ENCODE results near the gene SWT1. TPM values are rescaled to one million over a fixed set of nuclear protein-coding genes. Genes with fewer than 3 reads are reported as not detected.

The SWT1 gene
- total and polyA plus RNA-seq, 9 of the 15 experiments (the other 6 are each of a cell fraction or from before 2014, with no cell fraction given) = 1.5 to 3.4 (median 2.3) TPM

DNA sequence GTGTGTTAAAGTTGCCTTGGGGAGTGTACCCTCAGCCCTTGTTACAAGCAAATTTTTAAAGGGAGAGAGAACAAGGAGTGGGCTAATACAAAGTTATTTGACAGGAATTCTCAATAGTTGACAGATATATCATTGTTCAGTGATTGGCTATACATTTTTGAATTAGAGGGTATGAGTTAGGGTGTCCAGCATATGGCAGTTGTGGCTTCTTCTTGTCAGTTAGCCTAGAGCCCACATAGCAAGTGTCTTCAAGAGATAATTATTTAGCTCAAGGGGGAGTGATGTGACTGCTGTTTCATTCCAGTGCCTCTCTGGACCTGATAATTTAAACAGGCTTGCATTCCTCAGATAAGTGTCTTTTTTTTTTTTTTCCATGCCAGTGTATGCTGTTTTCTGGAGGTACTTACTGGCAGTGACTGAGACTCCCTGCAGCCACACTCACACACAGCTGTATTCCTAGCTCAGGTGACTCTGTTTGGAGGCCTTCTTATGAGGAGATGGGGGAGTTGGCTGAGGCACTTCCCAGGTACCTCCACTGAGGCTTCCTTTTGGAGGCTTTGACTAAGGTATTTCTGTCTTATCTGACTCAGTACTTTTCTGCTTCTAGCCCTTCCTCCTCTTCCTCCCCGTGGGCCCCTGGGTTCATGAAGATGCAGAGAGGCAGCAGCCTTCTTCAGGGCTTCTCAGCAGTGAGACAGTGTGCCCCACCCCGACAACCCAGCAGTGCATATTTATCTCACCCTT lies 127.7 kb downstream of the SWT1 start (continued):
- peak; percentile 34 for TF ChIP-seq TAF1 (IDR thresholded peaks at IDR 0.05; ENCODE audit: control insufficient read depth, extremely low read depth, insufficient read depth, low read length, severe bottlenecking)
- peak; percentile 96 for TF ChIP-seq CTBP1 (IDR thresholded peaks at IDR 0.05; ENCODE audit: borderline replicate concordance)
- peak; percentile 17 for TF ChIP-seq ASH1L (IDR thresholded peaks at IDR 0.05; ENCODE audit: borderline replicate concordance, low read depth, partially characterized antibody)
- no peak for TF ChIP-seq FOXK1 (CRISPR knock-in tag; IDR thresholded peaks at IDR 0.05; ENCODE audit: borderline replicate concordance)
- peak; percentile 34 to 71; a peak in 2 of 4 replicates for TF ChIP-seq MAZ (CRISPR knock-in tag; conservative IDR thresholded peaks at IDR 0.05 in 1 of 2, IDR thresholded peaks at IDR 0.05 in 1 of 2)
- TF ChIP-seq, protein P1, sequence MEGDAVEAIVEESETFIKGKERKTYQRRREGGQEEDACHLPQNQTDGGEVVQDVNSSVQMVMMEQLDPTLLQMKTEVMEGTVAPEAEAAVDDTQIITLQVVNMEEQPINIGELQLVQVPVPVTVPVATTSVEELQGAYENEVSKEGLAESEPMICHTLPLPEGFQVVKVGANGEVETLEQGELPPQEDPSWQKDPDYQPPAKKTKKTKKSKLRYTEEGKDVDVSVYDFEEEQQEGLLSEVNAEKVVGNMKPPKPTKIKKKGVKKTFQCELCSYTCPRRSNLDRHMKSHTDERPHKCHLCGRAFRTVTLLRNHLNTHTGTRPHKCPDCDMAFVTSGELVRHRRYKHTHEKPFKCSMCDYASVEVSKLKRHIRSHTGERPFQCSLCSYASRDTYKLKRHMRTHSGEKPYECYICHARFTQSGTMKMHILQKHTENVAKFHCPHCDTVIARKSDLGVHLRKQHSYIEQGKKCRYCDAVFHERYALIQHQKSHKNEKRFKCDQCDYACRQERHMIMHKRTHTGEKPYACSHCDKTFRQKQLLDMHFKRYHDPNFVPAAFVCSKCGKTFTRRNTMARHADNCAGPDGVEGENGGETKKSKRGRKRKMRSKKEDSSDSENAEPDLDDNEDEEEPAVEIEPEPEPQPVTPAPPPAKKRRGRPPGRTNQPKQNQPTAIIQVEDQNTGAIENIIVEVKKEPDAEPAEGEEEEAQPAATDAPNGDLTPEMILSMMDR (IDR thresholded peaks at IDR 0.05 in 2 of 3, conservative IDR thresholded peaks at IDR 0.05 in 1 of 3; ENCODE audit: insufficient read depth in 2 of 3, low read depth in 1 of 3, low read length in 3 of 3) = no peak; a peak in 2 of 6 replicates
- TF ChIP-seq, protein P2, sequence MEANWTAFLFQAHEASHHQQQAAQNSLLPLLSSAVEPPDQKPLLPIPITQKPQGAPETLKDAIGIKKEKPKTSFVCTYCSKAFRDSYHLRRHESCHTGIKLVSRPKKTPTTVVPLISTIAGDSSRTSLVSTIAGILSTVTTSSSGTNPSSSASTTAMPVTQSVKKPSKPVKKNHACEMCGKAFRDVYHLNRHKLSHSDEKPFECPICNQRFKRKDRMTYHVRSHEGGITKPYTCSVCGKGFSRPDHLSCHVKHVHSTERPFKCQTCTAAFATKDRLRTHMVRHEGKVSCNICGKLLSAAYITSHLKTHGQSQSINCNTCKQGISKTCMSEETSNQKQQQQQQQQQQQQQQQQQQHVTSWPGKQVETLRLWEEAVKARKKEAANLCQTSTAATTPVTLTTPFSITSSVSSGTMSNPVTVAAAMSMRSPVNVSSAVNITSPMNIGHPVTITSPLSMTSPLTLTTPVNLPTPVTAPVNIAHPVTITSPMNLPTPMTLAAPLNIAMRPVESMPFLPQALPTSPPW (CRISPR knock-in tag; IDR thresholded peaks at IDR 0.05) = peak; percentile 88
- TF ChIP-seq ZNF324 (CRISPR knock-in tag; IDR thresholded peaks at IDR 0.05) = peak; percentile 24; the same call in 1 of the 2 replicates
- TF ChIP-seq, protein P3, sequence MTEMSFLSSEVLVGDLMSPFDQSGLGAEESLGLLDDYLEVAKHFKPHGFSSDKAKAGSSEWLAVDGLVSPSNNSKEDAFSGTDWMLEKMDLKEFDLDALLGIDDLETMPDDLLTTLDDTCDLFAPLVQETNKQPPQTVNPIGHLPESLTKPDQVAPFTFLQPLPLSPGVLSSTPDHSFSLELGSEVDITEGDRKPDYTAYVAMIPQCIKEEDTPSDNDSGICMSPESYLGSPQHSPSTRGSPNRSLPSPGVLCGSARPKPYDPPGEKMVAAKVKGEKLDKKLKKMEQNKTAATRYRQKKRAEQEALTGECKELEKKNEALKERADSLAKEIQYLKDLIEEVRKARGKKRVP (CRISPR knock-in tag; IDR thresholded peaks at IDR 0.05) = peak; percentile 41
- TF ChIP-seq, protein P4, sequence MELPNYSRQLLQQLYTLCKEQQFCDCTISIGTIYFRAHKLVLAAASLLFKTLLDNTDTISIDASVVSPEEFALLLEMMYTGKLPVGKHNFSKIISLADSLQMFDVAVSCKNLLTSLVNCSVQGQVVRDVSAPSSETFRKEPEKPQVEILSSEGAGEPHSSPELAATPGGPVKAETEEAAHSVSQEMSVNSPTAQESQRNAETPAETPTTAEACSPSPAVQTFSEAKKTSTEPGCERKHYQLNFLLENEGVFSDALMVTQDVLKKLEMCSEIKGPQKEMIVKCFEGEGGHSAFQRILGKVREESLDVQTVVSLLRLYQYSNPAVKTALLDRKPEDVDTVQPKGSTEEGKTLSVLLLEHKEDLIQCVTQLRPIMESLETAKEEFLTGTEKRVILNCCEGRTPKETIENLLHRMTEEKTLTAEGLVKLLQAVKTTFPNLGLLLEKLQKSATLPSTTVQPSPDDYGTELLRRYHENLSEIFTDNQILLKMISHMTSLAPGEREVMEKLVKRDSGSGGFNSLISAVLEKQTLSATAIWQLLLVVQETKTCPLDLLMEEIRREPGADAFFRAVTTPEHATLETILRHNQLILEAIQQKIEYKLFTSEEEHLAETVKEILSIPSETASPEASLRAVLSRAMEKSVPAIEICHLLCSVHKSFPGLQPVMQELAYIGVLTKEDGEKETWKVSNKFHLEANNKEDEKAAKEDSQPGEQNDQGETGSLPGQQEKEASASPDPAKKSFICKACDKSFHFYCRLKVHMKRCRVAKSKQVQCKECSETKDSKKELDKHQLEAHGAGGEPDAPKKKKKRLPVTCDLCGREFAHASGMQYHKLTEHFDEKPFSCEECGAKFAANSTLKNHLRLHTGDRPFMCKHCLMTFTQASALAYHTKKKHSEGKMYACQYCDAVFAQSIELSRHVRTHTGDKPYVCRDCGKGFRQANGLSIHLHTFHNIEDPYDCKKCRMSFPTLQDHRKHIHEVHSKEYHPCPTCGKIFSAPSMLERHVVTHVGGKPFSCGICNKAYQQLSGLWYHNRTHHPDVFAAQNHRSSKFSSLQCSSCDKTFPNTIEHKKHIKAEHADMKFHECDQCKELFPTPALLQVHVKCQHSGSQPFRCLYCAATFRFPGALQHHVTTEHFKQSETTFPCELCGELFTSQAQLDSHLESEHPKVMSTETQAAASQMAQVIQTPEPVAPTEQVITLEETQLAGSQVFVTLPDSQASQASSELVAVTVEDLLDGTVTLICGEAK (IDR thresholded peaks at IDR 0.05) = 0 out of 2 replicates have a peak, but pooled peaks have one; percentile 21
- TF ChIP-seq, protein P4 (CRISPR knock-in tag; IDR thresholded peaks at IDR 0.05) = 0 out of 2 replicates have a peak, but pooled peaks have one; percentile 28
- TF ChIP-seq SPI1 (IDR thresholded peaks at IDR 0.05; ENCODE audit: borderline replicate concordance, low read depth, low read length) = peak; percentile 58; the same call in 1 of the 2 replicates
